SK-N-SH treated with all-trans-retinoic acid at 6 μM for 48 hours (cell line): Measurements from ENCODE around the gene EHD4.

Experiments
- ATAC-seq: fragments of 200-7000 bp; cut with Tn5 transposase; 3 replicates; pipeline ENCODE4 v1.9.1; 2020; ENCODE audit warnings: mild to moderate bottlenecking, moderate library complexity
- BACH2 ChIP-seq: fragments of 250-450 bp; sonication (Bioruptor Pico); IDR thresholded peaks from 2 replicates; pipeline ENCODE4 v1.9.0; 2021; ENCODE audit warnings: mild to moderate bottlenecking, borderline replicate concordance
- CREB5 ChIP-seq: fragments of 250-450 bp; sonication (Bioruptor Pico); IDR thresholded peaks from 2 replicates; pipeline ENCODE4 v1.5.1; 2020; ENCODE audit warnings: low read depth, mild to moderate bottlenecking, moderate library complexity
- CSDC2 ChIP-seq: fragments of 250-450 bp; sonication (Bioruptor Pico); IDR thresholded peaks from 2 replicates; pipeline ENCODE4 v1.5.0; 2020; ENCODE audit warnings: mild to moderate bottlenecking, moderate library complexity
- CSRNP3 ChIP-seq: fragments of 250-450 bp; sonication (Bioruptor Pico); IDR thresholded peaks from 2 replicates; pipeline ENCODE4 v1.5.1; 2021; ENCODE audit warnings: mild to moderate bottlenecking, moderate library complexity
- ESRRG ChIP-seq: fragments of 250-450 bp; sonication (Bioruptor Pico); IDR thresholded peaks from 2 replicates; pipeline ENCODE4 v1.6.1; 2021; ENCODE audit warnings: mild to moderate bottlenecking
- GLIS3 ChIP-seq: fragments of 250-450 bp; sonication (Bioruptor Pico); IDR thresholded peaks from 2 replicates; pipeline ENCODE4 v1.5.0; 2020; ENCODE audit warnings: mild to moderate bottlenecking, moderate library complexity
- ISL1 ChIP-seq: fragments of 250-450 bp; sonication (Bioruptor Pico); IDR thresholded peaks from 2 replicates; pipeline ENCODE4 v2.1.2; 2022; ENCODE audit warnings: mild to moderate bottlenecking, moderate library complexity
- OSR1 ChIP-seq: fragments of 250-450 bp; sonication (Bioruptor Pico); IDR thresholded peaks from 2 replicates; pipeline ENCODE4 v1.8.0; 2022; ENCODE audit warnings: moderate library complexity, mild to moderate bottlenecking, inconsistent platforms
- PATZ1 ChIP-seq: fragments of 250-450 bp; sonication (Bioruptor Pico); IDR thresholded peaks from 2 replicates; pipeline ENCODE4 v1.8.0; 2020; ENCODE audit warnings: mild to moderate bottlenecking, moderate library complexity, borderline replicate concordance
- POU6F1 ChIP-seq: fragments of 250-450 bp; sonication (Bioruptor Pico); IDR thresholded peaks from 2 replicates; pipeline ENCODE4 v1.8.0; 2021; ENCODE audit warnings: low read depth, mild to moderate bottlenecking, moderate library complexity, borderline replicate concordance
- PPARA ChIP-seq: fragments of 250-450 bp; sonication (Bioruptor Pico); IDR thresholded peaks from 2 replicates; pipeline ENCODE4 v1.5.0; 2020; ENCODE audit warnings: mild to moderate bottlenecking, borderline replicate concordance
- RARB ChIP-seq: fragments of 250-450 bp; sonication (Bioruptor Pico); IDR thresholded peaks from 2 replicates; pipeline ENCODE4 v1.8.0; 2021; ENCODE audit warnings: mild to moderate bottlenecking, moderate library complexity
- SNAI2 ChIP-seq: fragments of 250-450 bp; sonication (Bioruptor Pico); IDR thresholded peaks from 2 replicates; pipeline ENCODE4 v1.5.0; 2020; ENCODE audit warnings: mild to moderate bottlenecking, moderate library complexity
- TCF4 ChIP-seq: fragments of 250-450 bp; sonication (Bioruptor Pico); IDR thresholded peaks from 2 replicates; pipeline ENCODE4 v1.8.0; 2021; ENCODE audit warnings: mild to moderate bottlenecking, moderate library complexity, borderline replicate concordance
- TSHZ2 ChIP-seq: fragments of 250-450 bp; sonication (Bioruptor Pico); IDR thresholded peaks from 2 replicates; pipeline ENCODE4 v1.5.0; 2020; ENCODE audit warnings: mild to moderate bottlenecking, moderate library complexity
- ZC3H10 ChIP-seq: fragments of 250-450 bp; sonication (Bioruptor Pico); IDR thresholded peaks from 2 replicates; pipeline ENCODE4 v1.5.1; 2021; ENCODE audit warnings: mild to moderate bottlenecking, moderate library complexity
- ZFP3 ChIP-seq: fragments of 250-450 bp; sonication (Bioruptor Pico); IDR thresholded peaks from 2 replicates; pipeline ENCODE4 v1.5.0; 2020; ENCODE audit warnings: mild to moderate bottlenecking, moderate library complexity
- ZFP30 ChIP-seq: fragments of 450-650 bp; formaldehyde crosslinking; IDR thresholded peaks from 2 replicates; pipeline ENCODE4 v1.5.0; 2022; ENCODE audit warnings: mild to moderate bottlenecking, moderate library complexity
- ZNF565 ChIP-seq: fragments of 450-650 bp; formaldehyde crosslinking; conservative IDR thresholded peaks from 2 replicates; pipeline ENCODE4 v1.5.0; 2020; ENCODE audit warnings: low read depth, mild to moderate bottlenecking, moderate library complexity
- ZNF70 ChIP-seq: fragments of 450-650 bp; formaldehyde crosslinking; IDR thresholded peaks from 2 replicates; pipeline ENCODE4 v1.5.0; 2020; ENCODE audit warnings: mild to moderate bottlenecking, moderate library complexity
- ZNF8 ChIP-seq: fragments of 450-650 bp; formaldehyde crosslinking; IDR thresholded peaks from 2 replicates; pipeline ENCODE4 v1.5.0; 2020; ENCODE audit warnings: mild to moderate bottlenecking, moderate library complexity

Gene EHD4

GRCh38 chr15:41856716-41857115 lies 115.6 kb downstream of the EHD4 start:
- TF ChIP-seq RARB (CRISPR knock-in tag) = no peak
- TF ChIP-seq ZFP3 (CRISPR knock-in tag) = no peak
- no peak for TF ChIP-seq PPARA (CRISPR knock-in tag)
- TF ChIP-seq ZNF8 (CRISPR knock-in tag) = no peak
- no peak for TF ChIP-seq OSR1 (CRISPR knock-in tag)
- TF ChIP-seq ZFP30 (CRISPR knock-in tag) = no peak
- TF ChIP-seq ESRRG (CRISPR knock-in tag) = no peak
- no peak for TF ChIP-seq ZNF70 (CRISPR knock-in tag)
- no peak for TF ChIP-seq CSRNP3 (CRISPR knock-in tag)
- no peak for TF ChIP-seq ZNF565 (CRISPR knock-in tag)
- TF ChIP-seq POU6F1 (CRISPR knock-in tag) = no peak
- no peak for TF ChIP-seq ISL1
- TF ChIP-seq TSHZ2 (CRISPR knock-in tag) = no peak
- no peak for TF ChIP-seq ZC3H10 (CRISPR knock-in tag)
- TF ChIP-seq TCF4 = no peak
- TF ChIP-seq CSDC2 = no peak
- TF ChIP-seq CREB5 = no peak
- no peak for TF ChIP-seq BACH2 (CRISPR knock-in tag)
- ATAC-seq = no peak

- TF ChIP-seq TSHZ2 (CRISPR knock-in tag) = no peak
- no peak for TF ChIP-seq ZFP3 (CRISPR knock-in tag)
- no peak for TF ChIP-seq RARB (CRISPR knock-in tag)
- no peak for TF ChIP-seq GLIS3 (CRISPR knock-in tag)
- no peak for TF ChIP-seq CSDC2
- TF ChIP-seq PATZ1 (CRISPR knock-in tag) = no peak
- TF ChIP-seq CREB5 = no peak
- TF ChIP-seq SNAI2 = no peak
- no peak for TF ChIP-seq ZNF8 (CRISPR knock-in tag)
- no peak for TF ChIP-seq CSRNP3 (CRISPR knock-in tag)
- no peak for TF ChIP-seq ZFP30 (CRISPR knock-in tag)
- TF ChIP-seq POU6F1 (CRISPR knock-in tag) = no peak
- TF ChIP-seq ZNF70 (CRISPR knock-in tag) = no peak
- no peak for TF ChIP-seq BACH2 (CRISPR knock-in tag)
- no peak for TF ChIP-seq ZC3H10 (CRISPR knock-in tag)
- no peak for ATAC-seq
These were observed 116.1 kb downstream of the EHD4 start for GRCh38 chr15:41856262-41856661.
